Mammary epithelial cell (primary cell): ENCODE results near the gene HNF4A.

Experiments
- CTCF ChIP-seq, 2 donors: IDR thresholded peaks in 1 of 2; conservative IDR thresholded peaks in 1 of 2; 2 replicates each; pipeline ENCODE4 v1.5.1; 2011 to 2012; ENCODE audit warnings: inconsistent platforms in 2 of 2, low read length in 2 of 2, mild to moderate bottlenecking in 2 of 2, control low read depth in 1 of 2, low read depth in 1 of 2; ENCODE audit not compliant: insufficient read depth in 1 of 2; ENCODE audit errors: extremely low read depth in 1 of 2
- EZH2 ChIP-seq: IDR thresholded peaks from 2 replicates; pipeline ENCODE4 v1.6.1; 2012; ENCODE audit warnings: low read length, inconsistent platforms, borderline replicate concordance

- TF ChIP-seq CTCF (conservative IDR thresholded peaks at IDR 0.05 in 1 of 2, IDR thresholded peaks at IDR 0.05 in 1 of 2; ENCODE audit: extremely low read depth in 1 of 2, insufficient read depth in 1 of 2, low read depth in 1 of 2, low read length in 2 of 2) (no peak), EZH2 (no peak)
These were observed 47.1 kb downstream of the HNF4A start for GRCh38 chr20:44402391-44403193.
